Natural killer cell treated with Interleukin-12 subunit alpha and Interleukin-12 subunit beta and Interleukin-15 and Interleukin-18, amount 100 ng/mL, for 72 hours (primary cell): ENCODE results near the gene TTC14. TPM values are rescaled to one million over a fixed set of nuclear protein-coding genes. Genes with fewer than 3 reads are reported as not detected.
"Not testable (repeated sequence)": the region's sequence is repeated elsewhere in the genome, so short reads cannot be mapped to it uniquely, and the experiment has no call there.

Experiments
- ATAC-seq, 2 donors: fragments of 150-1000 bp; cut with Tn5 transposase in 1 of 2; sonication (Bioruptor Pico), chemical (Tn5 transposase) in 1 of 2; 2 replicates each; pipeline ENCODE4 v1.10.0; 2021
- DNase-seq: peaks from one replicate; pipeline ENCODE4 v3.0.0; 2022; ENCODE audit warnings: low spot score
- H3K27ac Mint-ChIP-seq, 2 donors: 1 replicate in 1 of 2; 2 replicates in 1 of 2; pipeline ENCODE4 v1.8.0; 2022; ENCODE audit warnings: mixed read lengths in 2 of 2, mild to moderate bottlenecking in 1 of 2, moderate library complexity in 1 of 2
- H3K27me3 Mint-ChIP-seq, 2 donors: 1 replicate in 1 of 2; 2 replicates in 1 of 2; pipeline ENCODE4 v1.8.0; 2022; ENCODE audit warnings: mixed read lengths in 2 of 2
- H3K36me3 Mint-ChIP-seq: one replicate; pipeline ENCODE4 v1.8.0; 2022; ENCODE audit warnings: mixed read lengths
- H3K4me1 Mint-ChIP-seq, 2 donors: 1 replicate in 1 of 2; 2 replicates in 1 of 2; pipeline ENCODE4 v1.8.0; 2022; ENCODE audit warnings: low read depth in 2 of 2, mixed read lengths in 2 of 2, mild to moderate bottlenecking in 1 of 2
- H3K4me3 Mint-ChIP-seq: one replicate; pipeline ENCODE4 v1.8.0; 2022; ENCODE audit warnings: mixed read lengths
- H3K9me3 Mint-ChIP-seq: 2 replicates; pipeline ENCODE4 v1.8.0; 2022; ENCODE audit warnings: mixed read lengths
- total RNA-seq, 2 donors: library from RNA; stranded (reverse); gene quantifications; one replicate each; pipeline ENCODE4 v1.2.3, GENCODE V29; 2022

Gene TTC14, protein sequence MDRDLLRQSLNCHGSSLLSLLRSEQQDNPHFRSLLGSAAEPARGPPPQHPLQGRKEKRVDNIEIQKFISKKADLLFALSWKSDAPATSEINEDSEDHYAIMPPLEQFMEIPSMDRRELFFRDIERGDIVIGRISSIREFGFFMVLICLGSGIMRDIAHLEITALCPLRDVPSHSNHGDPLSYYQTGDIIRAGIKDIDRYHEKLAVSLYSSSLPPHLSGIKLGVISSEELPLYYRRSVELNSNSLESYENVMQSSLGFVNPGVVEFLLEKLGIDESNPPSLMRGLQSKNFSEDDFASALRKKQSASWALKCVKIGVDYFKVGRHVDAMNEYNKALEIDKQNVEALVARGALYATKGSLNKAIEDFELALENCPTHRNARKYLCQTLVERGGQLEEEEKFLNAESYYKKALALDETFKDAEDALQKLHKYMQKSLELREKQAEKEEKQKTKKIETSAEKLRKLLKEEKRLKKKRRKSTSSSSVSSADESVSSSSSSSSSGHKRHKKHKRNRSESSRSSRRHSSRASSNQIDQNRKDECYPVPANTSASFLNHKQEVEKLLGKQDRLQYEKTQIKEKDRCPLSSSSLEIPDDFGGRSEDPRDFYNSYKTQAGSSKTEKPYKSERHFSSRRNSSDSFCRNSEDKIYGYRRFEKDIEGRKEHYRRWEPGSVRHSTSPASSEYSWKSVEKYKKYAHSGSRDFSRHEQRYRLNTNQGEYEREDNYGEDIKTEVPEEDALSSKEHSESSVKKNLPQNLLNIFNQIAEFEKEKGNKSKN
- total RNA-seq, result 10 to 100 TPM; 49.4 to 49.6 TPM

DNA sequence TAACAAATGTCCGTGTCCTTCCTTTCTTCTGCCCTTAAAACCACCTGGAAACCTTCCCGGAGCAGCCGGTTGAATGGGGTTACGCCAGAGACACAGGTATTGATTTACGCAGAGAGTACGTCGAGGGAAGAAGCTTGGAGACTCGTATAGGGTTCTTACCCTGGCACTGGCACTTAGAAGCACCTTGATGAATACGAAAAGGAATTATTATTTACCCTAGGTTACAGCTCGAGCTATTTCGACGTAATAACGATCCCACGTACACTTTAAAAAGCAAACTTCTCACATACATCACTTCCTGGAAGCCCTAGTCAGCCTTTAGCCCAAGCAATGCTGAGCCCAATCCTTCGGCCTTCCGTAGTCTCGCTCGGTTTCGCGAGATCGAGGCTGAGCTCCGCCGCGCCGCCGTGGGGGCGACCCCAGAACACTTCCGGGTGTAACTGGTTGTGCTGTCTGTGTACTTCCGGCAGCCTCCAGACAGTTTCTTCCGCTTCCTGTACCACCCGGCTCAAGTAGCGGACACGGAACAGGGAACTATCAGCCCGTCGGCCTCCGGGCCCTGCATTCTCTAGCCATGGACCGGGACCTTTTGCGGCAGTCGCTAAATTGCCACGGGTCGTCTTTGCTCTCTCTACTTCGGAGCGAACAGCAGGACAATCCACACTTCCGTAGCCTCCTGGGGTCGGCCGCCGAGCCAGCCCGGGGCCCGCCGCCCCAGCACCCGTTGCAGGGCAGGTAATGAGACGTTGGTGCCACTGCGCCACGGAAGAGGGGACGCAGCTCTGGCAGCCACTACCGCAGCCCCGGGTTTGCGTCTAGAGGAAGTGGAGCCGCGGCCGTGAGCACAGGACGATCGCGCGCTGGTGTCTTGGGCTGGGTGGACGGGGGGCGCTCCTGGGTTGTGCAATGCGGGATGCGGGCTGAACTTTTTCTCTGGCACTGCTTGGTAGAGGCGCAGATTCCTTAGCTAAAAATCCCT lies at the start of gene TTC14:
Gene TTC14, plus strand, starts transcription at position 476 of the 979 bp plus-strand sequence. Its CDS starts 99 bp downstream, at position 575.
- Mint-ChIP-seq H3K36me3 (peaks cover 26% of the 10 kb centered on the region), H3K4me1 (peaks cover 22 to 25% of the 10 kb centered on the region in 2 donors)

DNA sequence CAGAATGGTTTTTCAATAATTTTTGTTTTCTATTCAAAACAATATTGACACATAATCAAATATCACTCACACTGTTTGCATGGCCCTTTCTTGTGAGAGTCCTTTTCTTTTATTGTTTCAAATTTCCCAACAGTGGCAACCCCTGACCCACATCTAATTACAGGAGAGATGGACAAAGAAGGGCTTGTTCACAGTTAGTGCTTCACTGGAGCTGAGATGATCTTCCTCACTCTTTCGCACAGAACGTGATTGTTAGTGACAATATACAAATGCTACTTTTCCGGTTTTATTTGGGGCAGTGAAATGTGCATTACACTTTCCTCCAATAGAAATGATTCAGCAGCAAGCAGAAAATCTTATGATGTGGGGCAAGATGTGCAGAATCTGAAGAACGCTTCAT lies 38.6 kb upstream of the TTC14 start:
- ATAC-seq, result no peak
- Mint-ChIP-seq H3K36me3 (peaks cover 5% of the 10 kb centered on the region), H3K27me3 (peaks cover 1 to 22% of the 10 kb centered on the region in 2 donors)

More for the DNA sequence above, at the start of gene TTC14:
- peaks cover 24 to 29% of the 10 kb centered on the region in 2 donors for H3K27me3 Mint-ChIP-seq
- H3K9me3 Mint-ChIP-seq, result no peaks in the 10 kb centered on the region
- H3K4me3 Mint-ChIP-seq, result peak within 1 kb of the TSS; percentile 97
- DNase-seq (peak; percentile 97), ATAC-seq (peak; percentile 98)
- peak within 1 kb of the TSS; percentile 96 to 98 for H3K27ac Mint-ChIP-seq

DNA sequence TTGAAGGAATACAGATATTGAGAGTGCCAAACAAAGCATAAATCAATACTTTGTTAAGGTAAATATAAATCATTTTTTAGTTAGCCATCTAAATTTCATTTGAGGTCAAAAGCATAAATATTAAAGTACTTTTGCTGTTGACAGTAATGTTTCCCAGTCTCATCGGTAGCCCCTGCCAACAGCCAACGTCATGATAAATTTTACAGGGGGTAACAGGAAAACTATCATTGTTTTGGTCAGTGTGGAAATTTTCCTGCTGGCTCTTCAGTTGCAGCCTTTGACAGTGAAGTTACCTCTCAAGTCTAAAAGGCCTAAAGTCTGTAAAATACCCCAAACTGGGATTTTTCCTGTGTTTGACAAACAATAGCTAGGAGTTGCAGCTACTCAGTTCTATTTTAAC lies 37.3 kb upstream of the TTC14 start:
- no peak overlapping the region for H3K4me3 Mint-ChIP-seq
- no peak overlapping the region for H3K27ac Mint-ChIP-seq
- no peaks in the 10 kb centered on the region for H3K4me1 Mint-ChIP-seq
- H3K36me3 Mint-ChIP-seq, result peaks cover under 1% of the 10 kb centered on the region
- DNase-seq (no peak), ATAC-seq (no peak)
- H3K27me3 Mint-ChIP-seq, result peaks cover 3 to 31% of the 10 kb centered on the region in 2 donors
- H3K9me3 Mint-ChIP-seq, result peaks cover 10% of the 10 kb centered on the region

More for the DNA sequence above, 38.6 kb upstream of the TTC14 start:
- no peak for DNase-seq
- Mint-ChIP-seq H3K4me1 (no peaks in the 10 kb centered on the region), H3K9me3 (peaks cover 15% of the 10 kb centered on the region), H3K27ac (no peak overlapping the region), H3K4me3 (no peak overlapping the region)

DNA sequence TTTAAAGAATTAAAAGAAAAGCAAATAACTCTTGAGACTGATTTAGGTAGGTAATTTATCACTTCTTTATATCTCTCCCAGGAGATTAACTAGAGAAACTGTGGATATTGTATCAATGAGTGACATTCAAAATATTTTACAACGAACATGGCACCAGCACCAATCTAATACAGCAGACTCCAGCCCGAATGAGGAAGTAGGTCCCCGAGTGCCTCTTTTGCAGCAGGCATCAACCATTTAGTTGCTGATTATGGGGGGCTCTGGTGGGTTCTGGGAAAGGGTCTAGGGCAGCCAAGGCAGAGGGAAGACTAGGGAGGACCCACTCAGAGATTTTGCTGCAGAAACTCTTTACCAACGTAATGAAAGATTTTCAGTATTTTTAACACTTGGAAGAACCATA lies 31.7 kb upstream of the TTC14 start:
- Mint-ChIP-seq H3K36me3 (no peaks in the 10 kb centered on the region), H3K4me3 (no peak overlapping the region), H3K27me3 (peaks cover 6 to 13% of the 10 kb centered on the region in 2 donors), H3K4me1 (no peaks in the 10 kb centered on the region), H3K9me3 (no peaks in the 10 kb centered on the region), H3K27ac (no peak overlapping the region)
- no peak for ATAC-seq
- DNase-seq, result no peak

DNA sequence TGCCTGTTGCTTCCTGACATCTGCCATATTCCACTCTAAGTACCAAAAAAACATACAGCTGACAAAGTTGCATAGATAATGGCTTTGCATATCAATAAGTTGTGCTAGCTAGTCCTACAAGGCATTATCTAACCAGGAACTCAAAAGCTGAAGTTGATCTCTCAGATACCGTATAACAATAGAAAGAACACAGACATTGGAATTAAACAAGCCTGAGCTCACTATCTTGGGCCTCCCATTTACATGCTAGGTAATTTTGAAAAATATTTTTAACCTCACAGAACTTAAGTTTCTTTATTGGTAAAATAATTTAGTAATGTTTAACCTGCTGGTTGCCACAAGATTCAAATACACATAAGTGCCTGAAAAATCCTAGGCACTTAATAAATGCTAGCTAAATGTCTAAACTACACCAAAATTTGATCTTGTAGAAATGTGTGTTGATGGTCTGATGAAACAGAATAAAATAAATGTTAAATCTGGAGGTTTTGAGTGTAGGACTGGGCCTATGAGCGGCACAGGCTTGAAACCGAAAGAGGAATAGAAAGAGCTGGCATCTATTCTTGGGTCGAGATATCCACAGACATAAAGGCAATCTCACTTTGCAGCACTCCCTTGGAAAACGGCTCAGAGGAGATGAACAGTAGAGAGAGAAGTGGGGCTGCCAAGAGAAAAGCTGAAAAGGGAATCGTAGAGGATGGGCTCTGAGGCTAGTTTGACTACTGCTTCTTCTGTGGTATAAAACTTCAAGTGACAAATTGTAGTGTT lies 29.9 kb upstream of the TTC14 start:
- no peaks in the 10 kb centered on the region for H3K9me3 Mint-ChIP-seq
- no peaks in the 10 kb centered on the region for H3K36me3 Mint-ChIP-seq
- DNase-seq, result no peak
- H3K27ac Mint-ChIP-seq, result no peak overlapping the region
- H3K4me1 Mint-ChIP-seq, result no peaks in the 10 kb centered on the region
- peaks cover 10 to 21% of the 10 kb centered on the region in 2 donors for H3K27me3 Mint-ChIP-seq
- ATAC-seq, result no peak
- no peak overlapping the region for H3K4me3 Mint-ChIP-seq

DNA sequence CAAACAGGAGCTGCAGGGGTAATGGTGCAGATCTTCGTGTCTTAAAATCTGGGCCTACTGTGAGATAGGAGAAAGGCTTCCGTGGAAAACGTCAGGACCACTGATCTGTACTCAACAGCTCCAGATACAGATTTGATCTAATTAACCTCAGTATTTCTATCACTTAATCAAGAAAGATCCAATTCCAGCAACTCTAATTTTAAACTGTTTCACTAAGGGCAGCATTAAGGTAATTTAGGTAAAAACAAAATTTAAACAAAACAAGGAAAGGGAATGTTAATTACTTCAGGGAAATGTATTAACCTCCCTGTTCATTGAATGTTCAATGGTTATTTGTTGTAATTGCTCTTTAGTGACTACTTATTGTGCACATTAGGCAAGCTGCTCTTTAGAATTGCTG lies 26.4 kb upstream of the TTC14 start:
- Mint-ChIP-seq H3K27me3 (peaks cover 8 to 9% of the 10 kb centered on the region in 2 donors), H3K36me3 (no peaks in the 10 kb centered on the region), H3K4me1 (no peaks in the 10 kb centered on the region)

DNA sequence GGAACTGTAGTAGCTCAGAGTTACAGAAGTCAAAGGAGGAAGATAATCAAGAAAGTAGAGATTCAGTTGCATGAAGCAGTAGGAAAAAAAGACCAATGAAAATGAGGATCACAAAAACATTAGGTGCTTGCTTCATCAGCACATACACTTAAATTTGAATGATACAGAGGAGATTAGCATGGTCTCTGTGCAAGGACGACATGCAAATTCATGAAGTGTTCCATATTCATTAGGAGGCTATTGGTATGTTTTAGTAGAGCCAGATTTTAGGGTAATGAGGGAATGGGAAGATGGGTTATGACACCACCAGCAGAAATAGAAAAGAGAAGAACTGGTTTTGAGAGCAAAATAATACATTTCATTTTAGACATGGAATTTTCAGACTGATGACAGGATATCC lies 21.0 kb upstream of the TTC14 start:
- Mint-ChIP-seq H3K9me3 (no peaks in the 10 kb centered on the region), H3K4me3 (no peak overlapping the region), H3K36me3 (no peaks in the 10 kb centered on the region), H3K27ac (no peak overlapping the region), H3K27me3 (peaks cover 24% of the 10 kb centered on the region in 2 donors), H3K4me1 (no peaks in the 10 kb centered on the region)
- ATAC-seq, result no peak
- DNase-seq, result no peak

More for the DNA sequence above, 26.4 kb upstream of the TTC14 start:
- no peak for ATAC-seq
- Mint-ChIP-seq H3K4me3 (no peak overlapping the region), H3K9me3 (no peaks in the 10 kb centered on the region), H3K27ac (no peak overlapping the region)
- DNase-seq, result no peak

DNA sequence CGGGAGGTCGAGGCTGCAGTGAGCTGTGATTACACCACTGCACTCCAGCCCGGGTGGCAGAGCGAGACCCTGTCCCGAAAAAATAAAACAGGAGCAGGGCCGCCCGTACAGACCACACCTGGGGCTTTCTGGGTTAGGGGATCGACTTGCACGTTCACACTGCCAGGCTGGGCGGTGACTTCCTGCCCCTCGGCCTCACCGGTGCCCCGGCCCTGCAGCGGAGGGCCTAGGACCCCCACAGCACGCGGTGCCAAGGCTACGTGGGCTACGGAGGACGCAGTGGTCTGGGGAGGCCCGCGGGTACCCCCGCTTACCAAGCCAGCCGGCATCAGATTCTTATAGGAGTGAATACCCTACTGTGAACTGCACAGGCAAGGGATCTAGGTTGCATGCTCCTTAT lies 11.6 kb upstream of the TTC14 start:
- no peaks in the 10 kb centered on the region for H3K36me3 Mint-ChIP-seq
- H3K27ac Mint-ChIP-seq, result no peak overlapping the region
- no peaks in the 10 kb centered on the region for H3K9me3 Mint-ChIP-seq
- no peaks in the 10 kb centered on the region for H3K4me1 Mint-ChIP-seq
- ATAC-seq (no peak), DNase-seq (no peak)
- H3K27me3 Mint-ChIP-seq, result peaks cover 36 to 47% of the 10 kb centered on the region in 2 donors
- H3K4me3 Mint-ChIP-seq, result no peak overlapping the region

DNA sequence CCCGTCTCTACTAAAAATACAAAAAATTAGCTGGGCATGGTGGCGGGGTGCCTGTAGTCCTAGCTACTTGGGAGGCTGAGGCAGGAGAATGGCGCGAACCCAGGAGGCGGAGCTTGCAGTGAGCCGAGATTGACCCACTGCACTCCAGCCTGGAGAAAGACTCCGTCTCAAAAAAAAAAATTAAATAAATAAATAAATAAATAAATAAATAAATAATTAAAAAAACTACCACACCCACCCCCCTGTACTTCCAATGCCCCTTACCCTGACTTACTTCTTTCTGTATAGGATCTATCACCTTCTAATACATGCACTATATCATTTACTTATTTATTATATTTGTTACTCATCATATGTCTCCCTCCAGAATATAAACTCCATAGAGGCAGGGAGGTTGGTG lies 8.3 kb upstream of the TTC14 start:
- not testable (repeated sequence) for ATAC-seq, H3K9me3 Mint-ChIP-seq, H3K27ac Mint-ChIP-seq, H3K4me3 Mint-ChIP-seq, H3K36me3 Mint-ChIP-seq, H3K4me1 Mint-ChIP-seq, DNase-seq
- H3K27me3 Mint-ChIP-seq, result peaks cover 35 to 47% of the 10 kb centered on the region in 2 donors

DNA sequence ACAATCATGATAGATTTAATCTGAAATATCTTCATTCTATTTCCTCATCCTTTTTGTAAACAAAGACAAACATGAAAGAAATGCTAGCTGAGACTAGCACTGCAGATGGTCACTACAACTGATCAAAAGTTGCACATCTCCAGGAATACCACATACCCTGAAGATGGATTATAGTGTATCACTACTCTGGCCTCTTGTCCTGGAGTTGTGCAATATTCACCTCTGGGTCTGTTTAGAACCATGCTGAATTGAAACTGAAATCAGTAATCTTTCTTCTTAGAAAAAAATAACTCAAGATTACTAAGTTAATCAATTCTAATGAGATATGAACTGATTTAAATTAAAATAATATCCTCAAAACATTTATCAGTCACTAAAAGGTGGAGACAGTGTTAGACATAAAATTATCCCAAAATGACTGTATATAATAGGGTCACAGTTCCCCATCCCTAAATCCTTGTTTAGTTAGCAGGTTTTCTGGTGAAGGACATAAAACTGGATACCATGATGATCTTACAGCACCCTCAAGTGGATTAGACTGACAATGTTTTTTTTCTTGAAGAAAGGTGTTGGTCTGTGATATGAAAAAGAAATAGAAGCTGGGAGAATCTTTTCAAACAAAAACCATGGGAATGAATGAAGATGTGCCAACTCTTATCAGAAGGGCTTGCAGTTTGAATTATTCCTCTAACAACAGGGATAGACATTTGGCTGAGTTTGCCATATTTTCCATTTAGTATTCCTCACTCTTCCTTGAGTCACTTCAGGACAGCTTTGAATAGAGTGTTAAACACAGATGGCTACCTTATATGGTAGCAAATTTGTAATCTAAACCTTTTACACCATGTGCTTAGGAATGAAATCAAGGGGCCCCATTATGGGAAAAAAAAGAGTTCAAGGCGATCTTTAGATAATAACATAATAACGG lies 7.1 kb upstream of the TTC14 start:
- ATAC-seq, result no peak
- Mint-ChIP-seq H3K36me3 (no peaks in the 10 kb centered on the region), H3K4me3 (no peak overlapping the region), H3K27me3 (peaks cover 44 to 59% of the 10 kb centered on the region in 2 donors), H3K9me3 (no peaks in the 10 kb centered on the region), H3K4me1 (no peaks in the 10 kb centered on the region), H3K27ac (no peak overlapping the region)
- no peak for DNase-seq

DNA sequence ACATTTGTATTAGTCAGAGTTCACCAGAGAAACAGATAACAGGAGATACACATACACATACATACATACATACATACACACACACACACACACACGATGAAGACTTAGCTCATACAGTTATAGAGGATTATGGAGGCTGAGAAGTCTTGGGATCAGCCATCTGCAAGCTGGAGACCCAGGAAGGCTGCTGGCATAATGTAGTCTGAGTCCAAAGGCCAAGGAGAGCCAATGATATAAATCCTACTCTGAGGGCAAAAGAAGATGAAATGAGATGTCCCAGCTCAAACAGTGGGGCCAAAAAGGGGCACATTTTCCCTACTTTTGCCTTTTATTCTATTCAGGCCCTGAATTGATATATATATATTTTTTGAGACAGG lies 6.4 kb upstream of the TTC14 start:
- Mint-ChIP-seq H3K27me3 (peaks cover 45 to 61% of the 10 kb centered on the region in 2 donors), H3K9me3 (no peaks in the 10 kb centered on the region), H3K36me3 (no peaks in the 10 kb centered on the region), H3K4me3 (no peak overlapping the region), H3K27ac (no peak overlapping the region), H3K4me1 (no peaks in the 10 kb centered on the region)
- ATAC-seq, result no peak
- no peak for DNase-seq

DNA sequence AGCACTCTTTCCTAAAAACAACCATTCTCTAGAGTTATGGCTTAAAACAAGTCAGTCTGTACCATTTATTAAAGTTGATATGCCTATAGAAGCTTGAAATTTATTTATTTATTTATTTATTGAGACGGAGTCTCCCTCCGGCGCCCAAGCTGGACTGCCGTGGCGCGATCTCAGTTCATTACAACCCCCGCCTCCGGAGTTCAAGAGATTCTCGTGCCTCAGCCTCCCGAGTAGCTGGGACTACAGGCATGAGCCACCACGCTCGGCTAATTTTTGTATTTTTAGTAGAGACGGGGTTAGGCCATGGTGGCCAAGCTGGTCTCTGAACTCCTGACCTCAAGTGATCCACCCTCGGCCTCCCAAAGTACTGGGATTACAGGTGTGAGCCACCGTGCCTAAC lies 1.5 kb upstream of the TTC14 start:
- Mint-ChIP-seq H3K4me1 (peaks cover 19 to 20% of the 10 kb centered on the region in 2 donors), H3K27ac (peak overlapping the region; percentile 96 to 98), H3K4me3 (peak overlapping the region; percentile 97), H3K36me3 (peaks cover 15% of the 10 kb centered on the region), H3K27me3 (peaks cover 28 to 35% of the 10 kb centered on the region in 2 donors), H3K9me3 (no peaks in the 10 kb centered on the region)
- no peak for ATAC-seq
- DNase-seq, result no peak
